Neural crest cell (in vitro differentiated cells): ENCODE data around the gene ANXA1. TPM values are rescaled to one million over a fixed set of nuclear protein-coding genes. Genes with fewer than 3 reads are reported as not detected.
"Not testable (repeated sequence)": the region's sequence is repeated elsewhere in the genome, so short reads cannot be mapped to it uniquely, and the experiment has no call there.

ENCODE experiments used
- DNase-seq: peaks from one replicate; pipeline ENCODE4 v3.0.0; 2021; ENCODE audit warnings: low read depth, mixed read lengths, low spot score
- H3K27ac Mint-ChIP-seq: one replicate; pipeline ENCODE4 v1.8.0; 2021; ENCODE audit warnings: mild to moderate bottlenecking, mixed read lengths; ENCODE audit not compliant: unreplicated experiment
- H3K27me3 Mint-ChIP-seq: 2 replicates; pipeline ENCODE4 v1.8.0; 2021; ENCODE audit warnings: low read depth, mild to moderate bottlenecking, mixed read lengths
- H3K36me3 Mint-ChIP-seq: 2 replicates; pipeline ENCODE4 v1.8.0; 2021; ENCODE audit warnings: low read depth, mild to moderate bottlenecking, mixed read lengths
- H3K4me1 Mint-ChIP-seq: 2 replicates; pipeline ENCODE4 v1.8.0; 2021; ENCODE audit warnings: mixed read lengths
- H3K4me3 Mint-ChIP-seq: one replicate; pipeline ENCODE4 v1.8.0; 2021; ENCODE audit warnings: mild to moderate bottlenecking, mixed read lengths
- H3K9me3 Mint-ChIP-seq: 2 replicates; pipeline ENCODE4 v1.8.0; 2021; ENCODE audit warnings: mixed read lengths
- CTCF ChIP-seq: fragments of 200-600 bp; sonication (generic); conservative IDR thresholded peaks from 2 replicates; pipeline ENCODE4 v1.5.0; 2021; ENCODE audit warnings: antibody characterized with exemption, mild to moderate bottlenecking
- long read RNA-seq: library from polyadenylated mRNA; unstranded; transcript quantifications from one replicate; pipeline ENCODE4 v2.0.0, GENCODE V29; 2020
- total RNA-seq: library from RNA; stranded (reverse); gene quantifications from 2 replicates; pipeline ENCODE4 v1.2.1, GENCODE V29; 2021

Gene ANXA1, protein sequence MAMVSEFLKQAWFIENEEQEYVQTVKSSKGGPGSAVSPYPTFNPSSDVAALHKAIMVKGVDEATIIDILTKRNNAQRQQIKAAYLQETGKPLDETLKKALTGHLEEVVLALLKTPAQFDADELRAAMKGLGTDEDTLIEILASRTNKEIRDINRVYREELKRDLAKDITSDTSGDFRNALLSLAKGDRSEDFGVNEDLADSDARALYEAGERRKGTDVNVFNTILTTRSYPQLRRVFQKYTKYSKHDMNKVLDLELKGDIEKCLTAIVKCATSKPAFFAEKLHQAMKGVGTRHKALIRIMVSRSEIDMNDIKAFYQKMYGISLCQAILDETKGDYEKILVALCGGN
- 6.2 and 6.6 TPM in 2 replicates for total RNA-seq
- long read RNA-seq, transcript ANXA1-201 (13 exons, 1,509 nt), result major isoform, 41 of 45 reads
- long read RNA-seq, partial matches to known transcripts, result 1 of 45 reads
- long read RNA-seq, other reads (novel, unspliced or antisense), result 3 of 45 reads

- no peaks in the 10 kb centered on the region for H3K36me3 Mint-ChIP-seq
- H3K27ac Mint-ChIP-seq, result peak within 1 kb of the TSS; percentile 29
- no peak for TF ChIP-seq CTCF
- DNase-seq, result no peak
- H3K4me1 Mint-ChIP-seq, result peaks cover 38% of the 10 kb centered on the region
- no peaks in the 10 kb centered on the region for H3K27me3 Mint-ChIP-seq
- no peak within 1 kb of the TSS for H3K4me3 Mint-ChIP-seq
- H3K9me3 Mint-ChIP-seq, result peaks cover 2% of the 10 kb centered on the region
These were observed at the start of gene ANXA1 for GRCh38 chr9:73151653-73152542. Gene ANXA1 (plus strand): TSS chr9:73151865. CDS start chr9:73158536, 6,671 bp downstream.

DNA sequence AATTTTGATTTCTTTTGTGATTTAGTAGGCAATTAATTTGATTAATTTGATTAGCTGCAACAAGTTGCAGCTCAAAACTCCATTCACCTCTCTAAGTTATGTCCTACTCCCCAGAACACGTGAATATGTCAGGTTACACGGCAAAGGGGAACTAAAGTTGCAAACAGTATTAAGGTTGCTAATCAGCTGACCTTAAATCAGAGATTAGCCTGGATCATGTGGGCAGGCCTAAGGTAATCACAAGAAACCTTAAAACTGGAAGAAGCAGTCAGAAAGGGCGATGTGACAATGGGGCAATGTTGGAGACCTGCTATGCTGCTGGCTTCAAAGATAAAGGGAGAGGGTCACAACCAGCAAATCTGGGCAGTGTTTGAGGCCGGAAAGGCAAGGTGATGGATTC, 47.3 kb upstream of the ANXA1 start:
- H3K36me3 Mint-ChIP-seq, result no peaks in the 10 kb centered on the region
- H3K27ac Mint-ChIP-seq, result peak overlapping the region; percentile 3
- no peak for DNase-seq
- H3K4me1 Mint-ChIP-seq, result no peaks in the 10 kb centered on the region
- TF ChIP-seq CTCF, result no peak
- no peak overlapping the region for H3K4me3 Mint-ChIP-seq
- H3K27me3 Mint-ChIP-seq, result no peaks in the 10 kb centered on the region
- peaks cover 2% of the 10 kb centered on the region for H3K9me3 Mint-ChIP-seq

DNA sequence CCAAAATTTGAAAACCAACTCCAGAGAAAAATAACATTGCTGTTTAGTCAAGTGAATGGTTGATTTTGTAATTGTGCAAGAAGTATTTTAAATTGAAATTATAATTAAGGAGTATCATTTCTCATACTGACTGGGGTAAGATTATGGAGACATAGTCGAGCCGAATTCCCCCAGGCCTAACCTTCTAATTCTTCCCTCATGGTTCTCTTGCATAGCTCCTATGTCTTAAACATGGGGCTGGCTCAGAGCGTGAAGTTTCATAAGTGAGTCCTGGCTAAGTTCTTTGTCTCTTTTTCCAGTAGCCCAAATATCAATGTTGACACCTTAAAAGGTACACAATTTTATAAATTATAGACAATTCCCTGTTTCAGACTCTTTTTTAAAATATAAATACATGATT, 46.7 kb upstream of the ANXA1 start:
- Mint-ChIP-seq H3K4me1 (no peaks in the 10 kb centered on the region), H3K36me3 (no peaks in the 10 kb centered on the region), H3K4me3 (no peak overlapping the region), H3K27ac (no peak overlapping the region), H3K9me3 (peaks cover 2% of the 10 kb centered on the region), H3K27me3 (no peaks in the 10 kb centered on the region)
- no peak for TF ChIP-seq CTCF
- DNase-seq, result no peak

DNA sequence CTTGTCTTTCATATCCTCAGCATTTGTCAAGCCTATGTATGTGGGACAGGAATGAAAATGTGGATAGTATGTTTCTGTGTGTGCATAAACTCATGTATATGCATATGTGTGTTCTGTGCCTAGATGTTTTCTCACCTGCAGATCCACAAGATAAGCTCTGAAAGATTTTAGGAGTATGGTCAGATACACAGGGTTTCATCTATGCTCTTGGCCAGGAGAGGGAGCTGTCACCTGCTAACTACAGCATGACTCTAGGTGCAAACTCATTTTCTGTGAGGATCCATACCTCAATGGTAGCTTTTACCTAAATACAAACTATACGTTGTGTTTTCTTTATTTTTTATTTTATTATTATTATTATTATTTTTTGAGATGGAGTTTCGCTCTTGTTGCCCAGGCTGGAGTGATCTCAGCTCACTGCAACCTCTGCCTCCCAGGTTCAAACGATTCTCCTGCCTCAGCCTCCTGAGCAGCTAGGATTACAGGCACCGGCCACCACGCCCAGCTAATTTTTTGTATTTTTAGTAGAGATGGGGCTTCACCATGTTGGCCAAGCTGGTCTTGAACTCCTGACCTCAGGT, 44.1 kb upstream of the ANXA1 start:
- H3K4me3 Mint-ChIP-seq, H3K9me3 Mint-ChIP-seq, H3K36me3 Mint-ChIP-seq, H3K27me3 Mint-ChIP-seq, H3K4me1 Mint-ChIP-seq, H3K27ac Mint-ChIP-seq: not testable (repeated sequence)
- DNase-seq, result peak; percentile 16
- TF ChIP-seq CTCF, result peak; percentile 70

DNA sequence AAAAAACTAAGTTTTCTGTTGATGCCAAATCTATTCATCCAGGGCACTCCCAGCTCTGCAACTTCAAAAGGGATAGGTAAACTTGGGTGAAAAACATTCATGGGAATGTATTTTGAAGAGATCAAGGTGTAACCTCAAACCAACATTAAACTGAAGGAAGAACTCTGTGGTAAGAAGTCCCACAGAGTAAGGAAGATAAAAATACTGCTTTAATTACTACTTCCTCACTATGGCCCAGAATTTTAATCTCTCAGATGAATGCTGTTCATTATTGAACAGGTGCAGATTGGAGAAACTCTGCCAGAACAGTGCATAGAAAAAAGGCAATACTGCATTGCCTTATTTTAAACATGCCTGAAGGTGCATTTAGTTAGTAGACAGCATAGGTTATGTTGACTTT, 37.6 kb upstream of the ANXA1 start:
- Mint-ChIP-seq H3K27ac (no peak overlapping the region), H3K4me3 (no peak overlapping the region), H3K4me1 (no peaks in the 10 kb centered on the region), H3K9me3 (peaks cover under 1% of the 10 kb centered on the region), H3K27me3 (no peaks in the 10 kb centered on the region), H3K36me3 (no peaks in the 10 kb centered on the region)
- no peak for DNase-seq
- no peak for TF ChIP-seq CTCF
